ENCODE results near the gene ATP1A4. TPM values are rescaled to one million over a fixed set of nuclear protein-coding genes. Genes with fewer than 3 reads are reported as not detected.

The ATP1A4 gene
- total RNA-seq, 4 donors from 2014 or later, result 0.07 to 0.47 TPM; not detected in 2

- intact Hi-C loops (cut with DNase I; ENCODE audit: low total_unique reads) (no loop called here), in situ Hi-C loops (cut with MboI; ENCODE audit: low sequenced_read_pairs in 4 of 4) (no loop called here)
- Histone ChIP-seq H3K9me3 (no peaks in the 10 kb centered on the region), H3K27me3 (no peaks in the 10 kb centered on the region), H3K4me1 (peaks cover 0 to 8% of the 10 kb centered on the region in 2 donors), H3K27ac (peak overlapping the region in 1 of 4 donors; percentile 27), H3K36me3 (peaks cover 17 to 96% of the 10 kb centered on the region in 2 donors), H3K4me3 (no peak overlapping the region)
- TF ChIP-seq POLR2A (IDR thresholded peaks at IDR 0.05), result no peak
- TF ChIP-seq, protein P1, sequence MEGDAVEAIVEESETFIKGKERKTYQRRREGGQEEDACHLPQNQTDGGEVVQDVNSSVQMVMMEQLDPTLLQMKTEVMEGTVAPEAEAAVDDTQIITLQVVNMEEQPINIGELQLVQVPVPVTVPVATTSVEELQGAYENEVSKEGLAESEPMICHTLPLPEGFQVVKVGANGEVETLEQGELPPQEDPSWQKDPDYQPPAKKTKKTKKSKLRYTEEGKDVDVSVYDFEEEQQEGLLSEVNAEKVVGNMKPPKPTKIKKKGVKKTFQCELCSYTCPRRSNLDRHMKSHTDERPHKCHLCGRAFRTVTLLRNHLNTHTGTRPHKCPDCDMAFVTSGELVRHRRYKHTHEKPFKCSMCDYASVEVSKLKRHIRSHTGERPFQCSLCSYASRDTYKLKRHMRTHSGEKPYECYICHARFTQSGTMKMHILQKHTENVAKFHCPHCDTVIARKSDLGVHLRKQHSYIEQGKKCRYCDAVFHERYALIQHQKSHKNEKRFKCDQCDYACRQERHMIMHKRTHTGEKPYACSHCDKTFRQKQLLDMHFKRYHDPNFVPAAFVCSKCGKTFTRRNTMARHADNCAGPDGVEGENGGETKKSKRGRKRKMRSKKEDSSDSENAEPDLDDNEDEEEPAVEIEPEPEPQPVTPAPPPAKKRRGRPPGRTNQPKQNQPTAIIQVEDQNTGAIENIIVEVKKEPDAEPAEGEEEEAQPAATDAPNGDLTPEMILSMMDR (IDR thresholded peaks at IDR 0.05 in 4 of 5, conservative IDR thresholded peaks at IDR 0.05 in 1 of 5), result no peak
- DNase-seq, result no peak
- no peak for ATAC-seq
Observed at GRCh38 chr1:160227034-160227433, 75.6 kb downstream of the ATP1A4 start.

- Histone ChIP-seq H3K27me3 (no peaks in the 10 kb centered on the region), H3K27ac (peak overlapping the region in 1 of 4 donors; percentile 27)
- in situ Hi-C loops (cut with MboI; ENCODE audit: low sequenced_read_pairs in 4 of 4), result no loop called here
Observed at GRCh38 chr1:160227561-160227960, 76.2 kb downstream of the ATP1A4 start.

DNA sequence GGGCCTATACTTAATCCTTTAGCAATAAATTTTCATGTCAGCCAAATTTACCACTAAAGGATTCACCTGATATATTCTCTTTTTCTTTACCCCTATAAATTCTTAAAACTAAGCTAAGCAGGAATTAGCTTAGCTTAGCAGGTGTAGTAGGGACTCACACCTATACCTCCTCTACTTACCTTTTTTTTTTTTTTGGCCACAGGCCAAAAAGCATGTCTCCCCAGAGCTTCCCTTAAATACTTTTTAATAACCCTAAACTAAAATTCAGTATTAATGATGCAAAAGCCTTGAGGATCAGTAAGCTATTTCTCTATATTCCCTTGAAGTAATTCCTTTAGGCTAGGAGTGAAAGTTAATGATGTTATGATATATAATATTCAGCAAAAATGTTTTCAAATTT is 77.0 kb downstream of the ATP1A4 start:
- ATAC-seq, result no peak

More at GRCh38 chr1:160227561-160227960, 76.2 kb downstream of the ATP1A4 start:
- Histone ChIP-seq H3K9me3 (no peaks in the 10 kb centered on the region), H3K4me3 (no peak overlapping the region), H3K36me3 (peaks cover 15 to 94% of the 10 kb centered on the region in 2 donors), H3K4me1 (peaks cover 0 to 8% of the 10 kb centered on the region in 2 donors)
- no peak for TF ChIP-seq POLR2A (IDR thresholded peaks at IDR 0.05)
- TF ChIP-seq, protein P1 (IDR thresholded peaks at IDR 0.05 in 4 of 5, conservative IDR thresholded peaks at IDR 0.05 in 1 of 5), result no peak
- intact Hi-C loops (cut with DNase I; ENCODE audit: low total_unique reads), result no loop called here
- no peak for ATAC-seq
- no peak for DNase-seq

DNA sequence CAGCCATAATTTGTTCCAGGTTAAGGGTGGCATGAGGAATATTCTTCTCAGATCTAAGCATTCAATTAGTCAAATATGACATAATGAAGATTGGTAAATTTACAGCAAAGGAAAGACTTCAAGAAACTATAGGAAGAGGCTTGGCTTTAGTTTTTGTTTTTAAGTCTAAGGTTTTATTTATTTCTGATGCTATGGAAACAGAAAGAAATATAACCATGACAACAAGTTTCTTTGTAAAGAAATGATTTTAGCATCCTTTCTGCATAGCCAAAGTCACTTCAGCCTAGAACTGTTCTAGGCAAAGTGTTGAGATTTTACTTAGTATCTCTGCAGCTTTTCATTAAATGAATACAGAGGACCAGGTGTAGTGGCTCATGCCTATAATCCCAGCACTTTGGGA is 81.5 kb downstream of the ATP1A4 start:
- Histone ChIP-seq H3K4me3 (no peak overlapping the region), H3K4me1 (peaks cover 0 to under 1% of the 10 kb centered on the region in 2 donors), H3K27me3 (no peaks in the 10 kb centered on the region), H3K36me3 (peaks cover 10 to 89% of the 10 kb centered on the region in 2 donors), H3K27ac (no peak overlapping the region), H3K9me3 (no peaks in the 10 kb centered on the region)
- in situ Hi-C loops (cut with MboI; ENCODE audit: low sequenced_read_pairs in 4 of 4) (no loop called here), intact Hi-C loops (cut with DNase I; ENCODE audit: low total_unique reads) (no loop called here)
- TF ChIP-seq, protein P1 (IDR thresholded peaks at IDR 0.05 in 4 of 5, conservative IDR thresholded peaks at IDR 0.05 in 1 of 5), result no peak
- no peak for TF ChIP-seq POLR2A (IDR thresholded peaks at IDR 0.05)
- ATAC-seq, result no peak
- DNase-seq, result no peak

More for the DNA sequence above, 77.0 kb downstream of the ATP1A4 start:
- peaks cover 0 to 8% of the 10 kb centered on the region in 2 donors for H3K4me1 ChIP-seq
- no peaks in the 10 kb centered on the region for H3K27me3 ChIP-seq
- H3K27ac ChIP-seq, result no peak overlapping the region
- intact Hi-C loops (cut with DNase I; ENCODE audit: low total_unique reads), result no loop called here
- no peaks in the 10 kb centered on the region for H3K9me3 ChIP-seq
- no peak for DNase-seq
- TF ChIP-seq POLR2A (IDR thresholded peaks at IDR 0.05), result no peak
- TF ChIP-seq, protein P1 (IDR thresholded peaks at IDR 0.05 in 4 of 5, conservative IDR thresholded peaks at IDR 0.05 in 1 of 5), result no peak
- in situ Hi-C loops (cut with MboI; ENCODE audit: low sequenced_read_pairs in 4 of 4), result no loop called here
- peaks cover 15 to 92% of the 10 kb centered on the region in 2 donors for H3K36me3 ChIP-seq
- no peak overlapping the region for H3K4me3 ChIP-seq

Other genes with a start within 250 kb of the ATP1A4 start
- 10 to 100 TPM; 28.8 to 48.2 (median 37.5) TPM for gene TAGLN2, start 226.1 kb upstream of the ATP1A4 start, total RNA-seq
- gene IGSF9, start 206.0 kb upstream of the ATP1A4 start, total RNA-seq, result under 1 TPM in 2 of 4 donors, not detected in 2; 0.10 to 0.11 TPM
- gene SLAMF9, start 197.4 kb upstream of the ATP1A4 start, total RNA-seq, result not detected
- gene PIGM, start 119.6 kb upstream of the ATP1A4 start, total RNA-seq, result under 1 TPM; 0.55 to 0.75 (median 0.72) TPM
- gene KCNJ10, start 81.4 kb upstream of the ATP1A4 start, total RNA-seq, result not detected
- not detected for gene KCNJ9, start 70.1 kb upstream of the ATP1A4 start, total RNA-seq
- gene IGSF8, start 53.0 kb upstream of the ATP1A4 start, total RNA-seq, result 10 to 100 TPM in 1 of 4 donors, 1 to 10 TPM in 3; 3.4 to 12.8 (median 8.7) TPM
- gene ATP1A2, start 35.8 kb upstream of the ATP1A4 start, total RNA-seq, result 100 to 1,000 TPM; 281 to 710 (median 413) TPM
- gene CASQ1, start 39.0 kb downstream of the ATP1A4 start, total RNA-seq, result 100 to 1,000 TPM; 255 to 894 (median 358) TPM
- 10 to 100 TPM; 10.5 to 34.7 (median 27.2) TPM for gene PEA15, start 53.8 kb downstream of the ATP1A4 start, total RNA-seq
- 100 to 1,000 TPM; 170 to 208 (median 196) TPM for gene DCAF8, start 110.9 kb downstream of the ATP1A4 start, total RNA-seq
- gene PEX19, start 133.5 kb downstream of the ATP1A4 start, total RNA-seq, result 100 to 1,000 TPM in 2 of 4 donors, 10 to 100 TPM in 2; 61.9 to 151 (median 82.4) TPM
- gene COPA, start 191.6 kb downstream of the ATP1A4 start, total RNA-seq, result 100 to 1,000 TPM in 1 of 4 donors, 10 to 100 TPM in 3; 59.0 to 103 (median 85.9) TPM
- gene NCSTN, start 191.8 kb downstream of the ATP1A4 start, total RNA-seq, result 10 to 100 TPM; 29.2 to 59.3 (median 33.2) TPM
- gene NHLH1, start 215.5 kb downstream of the ATP1A4 start, total RNA-seq, result under 1 TPM in 1 of 4 donors, not detected in 3; 0.46 TPM
- 1 to 10 TPM in 1 of 4 donors, under 1 TPM in 2, not detected in 1; 0.26 to 1.2 (median 0.78) TPM for gene VANGL2, start 249.0 kb downstream of the ATP1A4 start, total RNA-seq

Data from gastrocnemius medialis (tissue), 4 donors.